HepG2 (cell line): ENCODE data around the gene DGKG. TPM values are rescaled to one million over a fixed set of nuclear protein-coding genes. Genes with fewer than 3 reads are reported as not detected.

Experiments
- ATAC-seq: fragments of 200-7000 bp; cut with Tn5 transposase; 3 replicates; pipeline ENCODE4 v1.9.1; 2020; ENCODE audit warnings: mild to moderate bottlenecking, moderate library complexity
- BruUV-seq: library from RNA; stranded (reverse); fragments of 400-500 nt; replicated peaks from 2 replicates; lab custom pipeline; 2021; lab: Mats Ljungman, UMichigan
- CTCF ChIA-PET: fragments of 300-600 bp; formaldehyde crosslinking; extraction: SDS; loops from one replicate; lab custom pipeline; 2021; ENCODE audit warnings: low total read pairs, inconsistent platforms, low intra/inter-chr PET ratio; lab: Yijun Ruan, JAX
- POLR2A ChIA-PET: fragments of 350-600 bp; sonication (Branson Sonifier 250); formaldehyde crosslinking; loops from one replicate; lab custom pipeline; 2020; ENCODE audit warnings: antibody characterized with exemption, inconsistent platforms; lab: Yijun Ruan, JAX
- DNase-seq: peaks from one replicate; pipeline ENCODE4 v3.0.0-alpha.2; 2015; ENCODE audit warnings: low spot score
- FAIRE-seq: peaks from 3 replicates; lab custom pipeline; 2011; peaks lifted over from hg19 to GRCh38; lab: Jason Lieb, UNC
- H2AFZ ChIP-seq: one replicate; pipeline ENCODE4 v1.6.1; 2011; ENCODE audit warnings: low read length, inconsistent platforms
- H3K27ac ChIP-seq: fragments of 300-600 bp; 3 replicates; pipeline ENCODE4 v1.8.0; 2011; ENCODE audit warnings: mixed run types, mild to moderate bottlenecking, mixed read lengths, low read length, inconsistent platforms; ENCODE audit not compliant: insufficient read depth; ENCODE audit errors: extremely low read length
- H3K27me3 ChIP-seq, 2 experiments: fragments of 200-600 bp in 1 of 2; 2 replicates in 1 of 2; 3 replicates in 1 of 2; pipeline versions ENCODE4 v1.6.0 to v1.8.0; 2011; ENCODE audit warnings: low read length in 2 of 2, mild to moderate bottlenecking in 2 of 2, moderate library complexity in 2 of 2, inconsistent platforms in 1 of 2; ENCODE audit not compliant: insufficient read depth in 2 of 2, control insufficient read depth in 1 of 2
- H3K36me3 ChIP-seq, 2 experiments: fragments of 200-600 bp in 1 of 2; replicated peaks in 1 of 2; 2 replicates in 1 of 2; 3 replicates in 1 of 2; pipeline versions ENCODE4 v1.5.1 to v1.8.0; 2011; ENCODE audit warnings: low read length in 2 of 2, inconsistent platforms in 1 of 2; ENCODE audit not compliant: insufficient read depth in 2 of 2, control insufficient read depth in 1 of 2
- H3K4me1 ChIP-seq: 2 replicates; pipeline ENCODE4 v1.5.1; 2012; ENCODE audit warnings: low read length, inconsistent platforms; ENCODE audit not compliant: insufficient read depth
- H3K4me2 ChIP-seq: 2 replicates; pipeline ENCODE4 v1.6.0; 2011; ENCODE audit warnings: low read depth, low read length, inconsistent platforms
- H3K4me3 ChIP-seq, 3 experiments: fragments of 200-600 bp in 1 of 3; sonication (generic), shearing (Covaris generic) in 1 of 3; replicated peaks in 1 of 3; 2 replicates each; pipeline ENCODE4 v1.5.1; 2011 to 2016; ENCODE audit warnings: low read length in 3 of 3, inconsistent platforms in 2 of 3, low read depth in 2 of 3, mild to moderate bottlenecking in 2 of 3, control low read depth in 1 of 3, mixed read lengths in 1 of 3; ENCODE audit not compliant: insufficient read depth in 1 of 3
- H3K79me2 ChIP-seq: one replicate; pipeline ENCODE4 v1.6.1; 2011; ENCODE audit warnings: low read length, inconsistent platforms; ENCODE audit not compliant: insufficient read depth
- H3K9ac ChIP-seq: 2 replicates; pipeline ENCODE4 v1.6.0; 2011; ENCODE audit warnings: mild to moderate bottlenecking, low read depth, low read length, inconsistent platforms; ENCODE audit not compliant: insufficient read depth
- H3K9me3 ChIP-seq: 2 replicates; pipeline ENCODE4 v1.5.1; 2012; ENCODE audit warnings: mild to moderate bottlenecking, low read length
- H4K20me1 ChIP-seq: 2 replicates; pipeline ENCODE4 v1.6.0; 2011; ENCODE audit warnings: inconsistent platforms, mild to moderate bottlenecking, low read length, moderate library complexity; ENCODE audit not compliant: insufficient read depth
- CCAR2 ChIP-seq: fragments of 200-400 bp; formaldehyde crosslinking; optimal IDR thresholded peaks from 2 replicates; pipeline ENCODE3; 2018; ENCODE audit warnings: low read depth, mild to moderate bottlenecking, low read length, moderate library complexity
- EED ChIP-seq: sonication (generic); formaldehyde crosslinking; IDR thresholded peaks from 2 replicates; pipeline ENCODE4 v1.5.0; 2020; ENCODE audit warnings: mild to moderate bottlenecking, missing genetic modification reagents
- GATAD2A ChIP-seq: IDR thresholded peaks from 2 replicates; pipeline ENCODE4 v1.6.1; 2016
- HMGXB4 ChIP-seq, 2 experiments: sonication (generic) in 1 of 2; formaldehyde crosslinking in 1 of 2; IDR thresholded peaks; 2 replicates each; pipeline versions ENCODE4 v1.4.0 to v1.6.1; 2018 to 2020; ENCODE audit warnings: missing genetic modification reagents in 2 of 2, borderline replicate concordance in 1 of 2, low read depth in 1 of 2, mild to moderate bottlenecking in 1 of 2, missing biosample characterization in 1 of 2
- KDM5B ChIP-seq: sonication (generic); formaldehyde crosslinking; IDR thresholded peaks from 2 replicates; pipeline ENCODE4 v1.4.0; 2020; ENCODE audit warnings: missing genetic modification reagents, mild to moderate bottlenecking, borderline replicate concordance
- KDM6A ChIP-seq: IDR thresholded peaks from 2 replicates; pipeline ENCODE4 v1.6.1; 2016; ENCODE audit warnings: low read depth
- MED13 ChIP-seq: sonication (generic); formaldehyde crosslinking; IDR thresholded peaks from 2 replicates; pipeline ENCODE4 v1.5.0; 2020; ENCODE audit warnings: missing genetic modification reagents
- NR2F6 ChIP-seq, 2 experiments: IDR thresholded peaks; 2 replicates each; pipeline ENCODE4 v1.6.1; 2016; ENCODE audit warnings: antibody characterized with exemption in 1 of 2, mild to moderate bottlenecking in 1 of 2
- RAD21 ChIP-seq: fragments of 450-650 bp; formaldehyde crosslinking; IDR thresholded peaks from 2 replicates; pipeline ENCODE4 v1.5.0; 2020; ENCODE audit warnings: mild to moderate bottlenecking
- RFX3 ChIP-seq: IDR thresholded peaks from 2 replicates; pipeline ENCODE4 v1.6.1; 2016; ENCODE audit warnings: missing biosample characterization, missing genetic modification reagents
- SOX13 ChIP-seq, 3 experiments: fragments of 450-650 bp in 1 of 3; sonication (generic) in 1 of 3; formaldehyde crosslinking in 1 of 3; IDR thresholded peaks in 2 of 3; conservative IDR thresholded peaks in 1 of 3; 2 replicates each; pipeline versions ENCODE4 v1.5.0 to v1.6.1; 2016 to 2020; ENCODE audit warnings: antibody characterized with exemption in 1 of 3, mild to moderate bottlenecking in 1 of 3, missing compliant biosample characterization in 1 of 3, missing genetic modification reagents in 1 of 3, moderate library complexity in 1 of 3
- TEAD3 ChIP-seq: optimal IDR thresholded peaks from 2 replicates; pipeline ENCODE3; 2016; ENCODE audit warnings: borderline replicate concordance
- ZBTB1 ChIP-seq: sonication (generic); formaldehyde crosslinking; IDR thresholded peaks from 2 replicates; pipeline ENCODE4 v1.4.0; 2020; ENCODE audit warnings: missing genetic modification reagents, borderline replicate concordance
- ZFP36 ChIP-seq: fragments of 150-350 bp; IDR thresholded peaks from 2 replicates; pipeline ENCODE4 v1.6.1; 2018; ENCODE audit warnings: borderline replicate concordance, low read length, low read depth; ENCODE audit not compliant: partially characterized antibody
- ZNF30 ChIP-seq: sonication (generic); formaldehyde crosslinking; IDR thresholded peaks from 2 replicates; pipeline ENCODE4 v1.5.0; 2020; ENCODE audit warnings: mild to moderate bottlenecking, missing genetic modification reagents
- ZNF331 ChIP-seq: sonication (generic); formaldehyde crosslinking; IDR thresholded peaks from 2 replicates; pipeline ENCODE4 v1.4.0; 2020; ENCODE audit warnings: missing genetic modification reagents
- ZNF607 ChIP-seq: sonication (generic); formaldehyde crosslinking; IDR thresholded peaks from 2 replicates; pipeline ENCODE4 v1.5.1; 2020; ENCODE audit warnings: missing genetic modification reagents, mild to moderate bottlenecking, borderline replicate concordance
- ZNF609 ChIP-seq: sonication (generic); formaldehyde crosslinking; IDR thresholded peaks from 2 replicates; pipeline ENCODE4 v1.4.0; 2020; ENCODE audit warnings: mild to moderate bottlenecking, missing genetic modification reagents, borderline replicate concordance
- ZZZ3 ChIP-seq: sonication (generic); formaldehyde crosslinking; IDR thresholded peaks from 2 replicates; pipeline ENCODE4 v1.4.0; 2020; ENCODE audit warnings: missing genetic modification reagents, mild to moderate bottlenecking, borderline replicate concordance
- WGBS: methylation state at CpG from one replicate; pipeline ENCODE4 v1.1.6; 2017; ENCODE audit warnings: low lambda C conversion rate; 5-methylcytosine and 5-hydroxymethylcytosine counted together
- in situ Hi-C: cut with HindIII; loops from 2 replicates; pipeline ENCODE4 v1.10.0; 2017; ENCODE audit warnings: low pct_unique_long_range_greater_than_20kb; ENCODE audit not compliant: extremely low pct_ligation_motif_present
- intact Hi-C: fragments of 100-400 bp; cut with micrococcal nuclease; formaldehyde crosslinking; loops from one replicate; pipeline ENCODE4 v1.10.0; 2022; ENCODE audit not compliant: unreplicated experiment
- polyA plus RNA-seq, 8 experiments: library from polyadenylated mRNA; depleted of rRNA in 3 of 8; stranded (reverse) in 7 of 8; unstranded in 1 of 8; fragments of >200 nt; fragmentation: Illumina TruSeq in 4 of 8; extraction: Trizol in 4 of 8; gene quantifications; 2 replicates each; pipeline versions ENCODE4 v1.2.1 to v1.2.3, GENCODE V29; 2011 to 2016; ENCODE audit warnings: low read depth in 4 of 8, missing spikeins in 1 of 8, mixed read lengths in 1 of 8; ENCODE audit not compliant: insufficient read depth in 1 of 8
- total RNA-seq, 5 experiments: library from RNA; depleted of rRNA; stranded (reverse); fragments of >200 nt; fragmentation: Illumina TruSeq; extraction: Trizol; gene quantifications; 2 replicates each; pipeline ENCODE4 v1.2.3, GENCODE V29; 2016; ENCODE audit warnings: low read depth in 1 of 5

DGKG gene
- total and polyA plus RNA-seq, 2 of the 13 experiments (the other 11 are each of a cell fraction or from before 2014, with no cell fraction given), result 3.8 to 6.2 TPM

DNA sequence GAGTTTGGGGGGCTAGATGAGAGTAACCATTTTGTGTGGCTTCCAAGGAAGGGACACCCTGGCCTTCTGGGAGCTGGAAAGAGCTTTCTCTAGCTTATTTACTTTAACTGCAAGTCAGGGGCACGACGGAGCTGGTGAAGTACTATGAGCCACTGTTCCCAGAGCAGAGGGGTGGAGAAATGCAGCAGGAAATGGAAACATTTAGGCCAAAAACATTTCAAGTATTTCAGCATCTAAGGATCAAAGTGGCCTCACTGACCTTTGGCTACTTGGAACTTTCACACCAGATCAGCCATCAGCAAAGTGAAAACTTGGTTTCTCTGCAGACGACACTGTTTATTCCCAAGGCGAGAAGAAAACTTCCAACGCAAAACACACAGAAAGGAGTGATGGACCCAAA, 7.9 kb downstream of the DGKG start:
- in situ Hi-C loops, result no loop called here
- DNase-seq, result peak; percentile 82
- Histone ChIP-seq H3K9me3 (no peaks in the 10 kb centered on the region), H2AFZ (no peak overlapping the region), H3K9ac (0 out of 2 replicates have a peak overlapping the region, but pooled peaks have one; percentile 25), H3K27ac (peak overlapping the region; percentile 62), H3K79me2 (no peaks in the 10 kb centered on the region), H4K20me1 (no peaks in the 10 kb centered on the region), H3K4me3 (peak overlapping the region in 1 of 3 experiments; percentile 41; a peak in 1 of 6 replicates), H3K27me3 (no peaks in the 10 kb centered on the region), H3K4me1 (peaks cover 62% of the 10 kb centered on the region), H3K36me3 (no peaks in the 10 kb centered on the region), H3K4me2 (peak overlapping the region; percentile 72)
- peak; percentile 85 for ATAC-seq
- CTCF ChIA-PET, result no interaction called here
- intact Hi-C loops, result no loop called here
- 2% methylated on average over 5 of the region's 5 CpGs for WGBS
- POLR2A ChIA-PET, result interaction anchor here (0.9 kb wide), 1 partner anchor 26 kb away, joined by 6 read pairs; no protein-coding TSS in a partner anchor
- no TSS peak for BruUV-seq
- FAIRE-seq, result peak; percentile 69
- no peak for TF ChIP-seq MED13
- peak; percentile 84 for TF ChIP-seq TEAD3 (CRISPR knock-in tag)
- TF ChIP-seq NR2F6 (IDR thresholded peaks at IDR 0.05), result peak; percentile 81
- peak; percentile 84 for TF ChIP-seq NR2F6 (CRISPR knock-in tag; IDR thresholded peaks at IDR 0.05)
- TF ChIP-seq GATAD2A (CRISPR knock-in tag), result peak; percentile 31; the same call in 1 of the 2 replicates
- no peak for TF ChIP-seq ZNF30 (CRISPR knock-in tag)
- no peak for TF ChIP-seq ZNF607 (CRISPR knock-in tag)
- no peak for TF ChIP-seq ZFP36
- TF ChIP-seq ZBTB1 (CRISPR knock-in tag), result no peak
- TF ChIP-seq RFX3 (CRISPR knock-in tag), result no peak
- no peak for TF ChIP-seq ZZZ3 (CRISPR knock-in tag)
- TF ChIP-seq ZNF331 (CRISPR knock-in tag), result no peak
- no peak for TF ChIP-seq KDM5B (CRISPR knock-in tag)
- TF ChIP-seq KDM6A (CRISPR knock-in tag), result no peak
- TF ChIP-seq ZNF609 (CRISPR knock-in tag), result peak; percentile 51; the same call in 1 of the 2 replicates
- TF ChIP-seq CCAR2, result no peak
- no peak for TF ChIP-seq HMGXB4 (CRISPR knock-in tag; IDR thresholded peaks at IDR 0.05; ENCODE audit: borderline replicate concordance in 1 of 2, low read depth in 1 of 2)
- no peak for TF ChIP-seq RAD21 (CRISPR knock-in tag)
- TF ChIP-seq EED (CRISPR knock-in tag), result no peak
- no peak for TF ChIP-seq SOX13 (IDR thresholded peaks at IDR 0.05)
- peak in 1 of 2 experiments; percentile 25; a peak in 1 of 4 replicates for TF ChIP-seq SOX13 (CRISPR knock-in tag; conservative IDR thresholded peaks at IDR 0.05 in 1 of 2, IDR thresholded peaks at IDR 0.05 in 1 of 2)
